ENCODE results near the gene MSGN1. TPM values are rescaled to one million over a fixed set of nuclear protein-coding genes. Genes with fewer than 3 reads are reported as not detected.

Gene MSGN1
- polyA plus RNA-seq, 1 donor from 2014 or later, result not detected

- Mint-ChIP-seq H3K36me3 (no peaks in the 10 kb centered on the region), H3K4me3 (no peak overlapping the region), H3K4me1 (no peaks in the 10 kb centered on the region), H3K27me3 (peaks cover 2% of the 10 kb centered on the region), H3K27ac (no peak overlapping the region), H3K9me3 (no peaks in the 10 kb centered on the region)
Observed at GRCh38 chr2:17849275-17849674, 33.0 kb downstream of the MSGN1 start.

- H3K4me1 Mint-ChIP-seq, result no peaks in the 10 kb centered on the region
- no peak overlapping the region for H3K27ac Mint-ChIP-seq
- H3K4me3 Mint-ChIP-seq, result no peak overlapping the region
- H3K36me3 Mint-ChIP-seq, result no peaks in the 10 kb centered on the region
- no peaks in the 10 kb centered on the region for H3K9me3 Mint-ChIP-seq
- H3K27me3 Mint-ChIP-seq, result peaks cover 2% of the 10 kb centered on the region
Observed at GRCh38 chr2:17850151-17850550, 33.9 kb downstream of the MSGN1 start.

- no peaks in the 10 kb centered on the region for H3K9me3 Mint-ChIP-seq
- no peak overlapping the region for H3K27ac Mint-ChIP-seq
- H3K36me3 Mint-ChIP-seq, result no peaks in the 10 kb centered on the region
- peaks cover 2% of the 10 kb centered on the region for H3K27me3 Mint-ChIP-seq
- H3K4me3 Mint-ChIP-seq, result peak overlapping the region in 1 of 4 donors; percentile 10
- no peaks in the 10 kb centered on the region for H3K4me1 Mint-ChIP-seq
Observed at GRCh38 chr2:17851731-17852585, 35.7 kb downstream of the MSGN1 start.

GRCh38 chr2:17853799-17854198 is 37.5 kb downstream of the MSGN1 start:
- no peak overlapping the region for H3K27ac Mint-ChIP-seq
- no peak overlapping the region for H3K4me3 Mint-ChIP-seq
- H3K9me3 Mint-ChIP-seq, result no peaks in the 10 kb centered on the region
- H3K27me3 Mint-ChIP-seq, result peaks cover 5% of the 10 kb centered on the region
- H3K4me1 Mint-ChIP-seq, result no peaks in the 10 kb centered on the region
- no peaks in the 10 kb centered on the region for H3K36me3 Mint-ChIP-seq

GRCh38 chr2:17857021-17857420 is 40.8 kb downstream of the MSGN1 start:
- peaks cover 19% of the 10 kb centered on the region for H3K27me3 Mint-ChIP-seq
- H3K27ac Mint-ChIP-seq, result no peak overlapping the region
- H3K9me3 Mint-ChIP-seq, result no peaks in the 10 kb centered on the region
- H3K36me3 Mint-ChIP-seq, result no peaks in the 10 kb centered on the region
- no peak overlapping the region for H3K4me3 Mint-ChIP-seq
- H3K4me1 Mint-ChIP-seq, result no peaks in the 10 kb centered on the region

GRCh38 chr2:17858064-17858463 is 41.8 kb downstream of the MSGN1 start:
- H3K36me3 Mint-ChIP-seq, result no peaks in the 10 kb centered on the region
- no peaks in the 10 kb centered on the region for H3K4me1 Mint-ChIP-seq
- H3K27me3 Mint-ChIP-seq, result peaks cover 20% of the 10 kb centered on the region
- no peak overlapping the region for H3K4me3 Mint-ChIP-seq
- no peaks in the 10 kb centered on the region for H3K9me3 Mint-ChIP-seq
- no peak overlapping the region for H3K27ac Mint-ChIP-seq

GRCh38 chr2:17863539-17863938 is 47.3 kb downstream of the MSGN1 start:
- Mint-ChIP-seq H3K27ac (no peak overlapping the region), H3K27me3 (peaks cover 18% of the 10 kb centered on the region), H3K9me3 (no peaks in the 10 kb centered on the region), H3K4me3 (no peak overlapping the region), H3K4me1 (no peaks in the 10 kb centered on the region), H3K36me3 (no peaks in the 10 kb centered on the region)

GRCh38 chr2:17864676-17865075 is 48.4 kb downstream of the MSGN1 start:
- Mint-ChIP-seq H3K27me3 (peaks cover 11% of the 10 kb centered on the region), H3K4me3 (no peak overlapping the region), H3K27ac (no peak overlapping the region)

GRCh38 chr2:17867133-17867532 is 50.9 kb downstream of the MSGN1 start:
- Mint-ChIP-seq H3K36me3 (no peaks in the 10 kb centered on the region), H3K27me3 (peaks cover 11% of the 10 kb centered on the region), H3K9me3 (no peaks in the 10 kb centered on the region), H3K4me1 (no peaks in the 10 kb centered on the region), H3K4me3 (no peak overlapping the region), H3K27ac (no peak overlapping the region)

More at GRCh38 chr2:17864676-17865075, 48.4 kb downstream of the MSGN1 start:
- H3K4me1 Mint-ChIP-seq, result no peaks in the 10 kb centered on the region
- no peaks in the 10 kb centered on the region for H3K36me3 Mint-ChIP-seq
- H3K9me3 Mint-ChIP-seq, result no peaks in the 10 kb centered on the region

Other genes starting within 250 kb of the MSGN1 start
- 43.8 TPM for gene SMC6, start 62.6 kb upstream of the MSGN1 start, polyA plus RNA-seq
- gene GEN1, start 62.3 kb upstream of the MSGN1 start, polyA plus RNA-seq, result 3.2 TPM
- gene KCNS3, start 62.2 kb downstream of the MSGN1 start, polyA plus RNA-seq, result not detected